Measurements from ENCODE around the gene OST4. TPM values are rescaled to one million over a fixed set of nuclear protein-coding genes. Genes with fewer than 3 reads are reported as not detected.

OST4 gene
- total RNA-seq, 1 donor from 2014 or later = 323 TPM

DNA sequence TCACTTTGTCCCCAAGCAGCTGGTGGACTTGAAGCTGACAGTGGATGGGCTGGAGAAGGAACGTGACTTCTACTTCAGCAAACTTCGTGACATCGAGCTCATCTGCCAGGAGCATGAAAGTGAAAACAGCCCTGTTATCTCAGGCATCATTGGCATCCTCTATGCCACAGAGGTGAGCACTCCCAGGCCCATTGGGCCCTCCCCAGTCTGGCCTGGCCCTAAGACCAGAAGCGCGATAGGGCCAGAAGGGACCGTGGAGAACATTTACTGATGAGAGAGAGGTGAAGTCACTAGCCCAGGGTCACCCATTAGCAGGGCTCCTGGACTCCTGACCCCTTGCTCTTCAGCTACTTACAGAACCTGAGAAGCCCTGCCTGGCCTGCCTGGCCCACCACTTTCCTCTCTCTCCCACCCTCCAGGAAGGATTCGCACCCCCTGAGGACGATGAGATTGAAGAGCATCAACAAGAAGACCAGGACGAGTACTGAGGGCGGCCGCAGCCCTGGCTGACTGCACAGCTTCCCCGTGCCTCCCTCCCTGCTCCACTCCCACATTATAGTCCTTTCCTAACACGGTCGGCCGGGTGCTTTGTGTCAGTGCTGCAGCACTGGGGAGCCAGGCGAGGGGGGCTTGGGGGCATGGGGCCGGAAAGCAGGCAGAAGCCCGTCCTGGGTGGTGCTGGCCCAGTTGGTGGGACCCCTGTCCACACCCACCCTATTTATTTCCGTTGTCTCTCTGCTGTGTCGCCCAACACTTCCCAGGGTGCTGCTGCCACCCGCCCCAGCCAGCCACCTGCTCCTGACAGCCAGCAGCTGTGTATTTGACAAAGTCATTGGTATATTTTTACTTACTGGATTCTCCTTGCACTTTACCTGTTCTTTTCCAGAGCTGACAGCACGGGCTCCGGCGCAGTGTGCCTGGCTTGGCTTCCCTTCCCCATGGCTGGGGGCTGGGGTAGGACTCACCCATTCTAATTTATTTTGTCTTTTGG is 45.3 kb downstream of the OST4 start:
- DNase-seq (ENCODE audit: low spot score) = no peak

DNA sequence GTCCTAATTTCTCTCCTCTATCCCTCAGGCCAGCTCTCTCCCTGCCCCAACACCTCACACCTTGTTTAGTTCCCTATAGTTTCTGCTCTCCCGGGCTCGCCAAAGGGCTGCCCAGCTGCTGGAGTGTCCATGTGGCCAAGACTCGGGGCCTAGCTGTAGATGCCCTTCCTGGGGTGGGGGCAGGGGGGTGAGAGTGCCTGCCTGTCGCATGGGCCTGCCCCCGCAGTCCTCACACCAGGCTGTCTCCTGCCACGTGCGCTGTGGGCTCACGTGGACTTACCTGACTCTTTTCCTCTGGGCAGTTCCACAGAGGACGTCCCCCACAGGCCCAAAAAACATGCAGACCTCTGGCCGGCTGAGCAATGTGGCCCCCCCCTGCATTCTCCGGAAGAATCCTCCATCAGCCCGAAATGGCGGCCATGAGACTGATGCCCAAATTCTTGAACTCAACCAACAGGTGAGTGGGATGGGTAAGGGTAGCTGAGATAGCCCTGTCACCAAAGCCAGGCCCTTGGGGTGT is 46.1 kb downstream of the OST4 start:
- no peak for DNase-seq (ENCODE audit: low spot score)

DNA sequence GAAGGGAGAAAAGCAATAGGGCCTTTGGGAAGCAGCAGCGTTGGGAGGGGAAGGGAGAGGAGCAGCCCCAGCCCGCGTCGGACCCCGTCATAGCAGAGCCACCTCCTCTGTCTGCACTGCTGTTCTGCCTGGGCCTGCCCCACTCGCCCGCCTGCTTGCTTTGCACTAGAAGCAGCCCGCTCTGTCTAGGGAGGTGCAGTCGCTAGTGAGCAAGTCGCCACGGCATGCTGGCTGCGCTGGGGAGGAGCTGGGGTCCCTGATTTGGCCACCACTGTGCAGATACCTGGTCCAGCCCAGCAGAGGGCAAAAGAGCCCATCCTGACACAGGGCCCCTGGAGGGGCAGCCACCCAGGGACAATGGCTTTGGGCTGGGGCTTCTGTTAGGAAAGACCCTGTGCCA is 46.6 kb downstream of the OST4 start:
- DNase-seq (ENCODE audit: low spot score) = no peak

DNA sequence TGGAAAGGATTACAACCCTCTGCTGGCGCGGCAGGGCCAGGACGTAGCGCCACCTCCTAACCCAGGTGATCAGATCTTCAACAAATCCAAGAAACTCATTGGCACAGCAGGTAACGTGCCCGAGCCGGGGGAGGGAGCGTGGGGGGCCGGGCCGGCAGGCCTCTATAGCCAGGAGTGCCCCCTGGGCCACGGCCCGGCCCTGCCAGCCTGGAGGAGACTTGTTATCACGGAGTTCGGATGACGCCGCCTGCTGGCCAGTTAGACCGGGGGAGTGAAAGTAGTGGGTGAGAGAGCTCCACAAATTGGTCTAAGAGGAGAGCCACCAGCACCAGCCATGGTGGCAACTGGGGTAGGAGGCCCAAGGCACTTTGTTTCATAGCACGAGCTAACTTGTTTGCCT is 47.3 kb downstream of the OST4 start:
- no peak for DNase-seq (ENCODE audit: low spot score)

DNA sequence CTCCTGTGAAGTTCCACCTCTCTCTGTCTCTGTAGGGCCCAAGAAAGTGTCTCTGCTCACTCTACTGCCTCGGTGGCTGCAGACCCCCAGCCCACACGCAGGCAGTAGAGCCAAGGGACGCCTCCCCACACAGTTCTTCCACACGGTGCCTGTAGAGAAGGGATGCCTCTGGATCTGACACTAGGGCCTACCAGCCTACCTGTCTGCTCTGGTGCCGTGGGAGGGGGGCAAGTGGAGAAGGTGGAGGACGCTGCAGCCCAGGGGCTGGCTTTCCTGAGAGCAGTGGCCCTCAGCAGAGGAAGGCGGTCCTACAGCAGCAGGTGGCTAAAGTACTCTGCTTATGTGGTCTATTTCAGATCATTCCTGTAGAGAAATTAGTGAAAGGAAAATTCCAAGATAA is 47.7 kb downstream of the OST4 start:
- DNase-seq (ENCODE audit: low spot score) = no peak

DNA sequence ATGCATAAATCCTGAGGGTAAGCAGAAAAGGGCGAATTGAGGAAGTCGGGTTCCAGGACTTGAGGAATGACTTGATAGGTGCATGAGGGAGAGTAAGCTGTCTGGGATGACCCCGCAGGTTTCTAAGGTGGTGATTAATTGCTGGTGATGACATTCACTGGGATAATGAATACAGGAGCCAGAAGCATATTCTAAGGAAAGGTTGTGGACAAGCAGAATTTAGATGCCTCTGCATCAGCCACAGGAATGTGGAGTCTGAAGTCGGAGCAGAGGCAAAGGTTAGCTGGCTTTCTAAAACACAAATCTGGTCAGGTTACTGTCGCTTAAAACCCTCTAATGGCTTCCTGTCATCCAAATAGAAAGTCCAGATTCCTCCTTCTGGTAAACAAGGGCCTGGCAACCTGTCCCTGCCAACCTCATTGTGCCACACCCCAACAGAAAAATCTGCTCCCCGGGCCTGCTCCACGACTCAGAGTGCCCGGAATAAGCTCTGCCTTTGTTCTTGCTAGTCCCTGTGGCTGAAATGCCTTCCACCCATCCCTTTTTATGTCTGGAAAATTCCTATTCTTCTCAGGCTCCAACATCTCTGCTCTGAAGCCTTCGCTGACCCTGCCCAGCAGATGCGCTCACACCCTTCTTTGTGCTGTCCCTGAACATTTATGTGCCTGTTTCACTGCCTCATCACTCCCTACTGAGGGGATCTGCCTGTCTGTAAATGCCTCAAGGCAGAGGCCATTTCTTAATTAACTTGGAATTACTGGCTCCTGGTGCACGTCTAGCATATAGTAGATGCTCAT is 50.0 kb downstream of the OST4 start:
- DNase-seq (ENCODE audit: low spot score) = peak; percentile 37

Other genes with a start within 250 kb of the OST4 start
- gene DPYSL5, start 223.5 kb downstream of the OST4 start, total RNA-seq = 0.26 TPM
- gene MAPRE3, start 101.0 kb downstream of the OST4 start, total RNA-seq = 25.2 TPM
- 80.0 TPM for gene TMEM214, start 38.7 kb downstream of the OST4 start, total RNA-seq
- gene AGBL5, start 20.0 kb downstream of the OST4 start, total RNA-seq = 27.9 TPM
- 210 TPM for gene EMILIN1, start 7.0 kb upstream of the OST4 start, total RNA-seq
- gene KHK, start 15.1 kb upstream of the OST4 start, total RNA-seq = 6.1 TPM
- gene CGREF1, start 47.5 kb upstream of the OST4 start, total RNA-seq = 1.1 TPM
- gene ABHD1, start 52.2 kb upstream of the OST4 start, total RNA-seq = 0.37 TPM
- 51.3 TPM for gene PREB, start 63.0 kb upstream of the OST4 start, total RNA-seq
- not detected for gene PRR30, start 67.8 kb upstream of the OST4 start, total RNA-seq
- gene TCF23, start 77.3 kb upstream of the OST4 start, total RNA-seq = 0.12 TPM
- gene ATRAID, start 140.4 kb upstream of the OST4 start, total RNA-seq = 104 TPM
- 24.9 TPM for gene SLC5A6, start 140.6 kb upstream of the OST4 start, total RNA-seq
- gene CAD, start 145.7 kb upstream of the OST4 start, total RNA-seq = 26.7 TPM
- gene SLC30A3, start 191.4 kb upstream of the OST4 start, total RNA-seq = not detected
- not detected for gene DNAJC5G, start 203.8 kb upstream of the OST4 start, total RNA-seq
- 0.26 TPM for gene TRIM54, start 210.8 kb upstream of the OST4 start, total RNA-seq
- 3.1 TPM for gene UCN, start 236.8 kb upstream of the OST4 start, total RNA-seq